SJSA1 (cell line): ENCODE data around the gene ADGRL1. TPM values are rescaled to one million over a fixed set of nuclear protein-coding genes. Genes with fewer than 3 reads are reported as not detected.
A peak's percentile ranks its signal among the peaks of the same experiment; 100 is the strongest.
"Not testable (repeated sequence)": the region's sequence is repeated elsewhere in the genome, so short reads cannot be mapped to it uniquely, and the experiment has no call there.

Experiments
- DNase-seq, 2 experiments: peaks; one replicate each; pipeline ENCODE4 v3.0.0-alpha.2; 2015 to 2020; ENCODE audit warnings: low spot score in 2 of 2, low read depth in 1 of 2
- H3K27ac ChIP-seq: fragments of 250-450 bp; sonication (Bioruptor Pico); 2 replicates; pipeline ENCODE4 v1.5.1; 2020; ENCODE audit warnings: mild to moderate bottlenecking, moderate library complexity
- H3K27me3 ChIP-seq: fragments of 250-450 bp; sonication (Bioruptor Pico); replicated peaks from 2 replicates; pipeline ENCODE4 v1.5.1; 2020; ENCODE audit warnings: mild to moderate bottlenecking, moderate library complexity
- H3K36me3 ChIP-seq: fragments of 250-450 bp; sonication (Bioruptor Pico); 2 replicates; pipeline ENCODE4 v1.5.1; 2020; ENCODE audit warnings: mild to moderate bottlenecking
- H3K4me1 ChIP-seq: fragments of 250-450 bp; sonication (Bioruptor Pico); replicated peaks from 2 replicates; pipeline ENCODE4 v1.6.1; 2021; ENCODE audit warnings: mild to moderate bottlenecking
- H3K4me3 ChIP-seq: fragments of 250-450 bp; sonication (Bioruptor Pico); 2 replicates; pipeline ENCODE4 v1.5.1; 2020; ENCODE audit warnings: mild to moderate bottlenecking
- H3K9me3 ChIP-seq: fragments of 250-450 bp; sonication (Bioruptor Pico); replicated peaks from 2 replicates; pipeline ENCODE4 v1.5.1; 2020; ENCODE audit warnings: mild to moderate bottlenecking
- total RNA-seq: library from RNA; depleted of rRNA; stranded (reverse); fragments of >200 nt; shearing (Covaris generic); gene quantifications from 2 replicates; pipeline ENCODE4 v1.2.3, GENCODE V29; 2014; rRNA removed

ADGRL1 gene
- 4.9 and 22.4 TPM in 2 replicates for total RNA-seq

DNA sequence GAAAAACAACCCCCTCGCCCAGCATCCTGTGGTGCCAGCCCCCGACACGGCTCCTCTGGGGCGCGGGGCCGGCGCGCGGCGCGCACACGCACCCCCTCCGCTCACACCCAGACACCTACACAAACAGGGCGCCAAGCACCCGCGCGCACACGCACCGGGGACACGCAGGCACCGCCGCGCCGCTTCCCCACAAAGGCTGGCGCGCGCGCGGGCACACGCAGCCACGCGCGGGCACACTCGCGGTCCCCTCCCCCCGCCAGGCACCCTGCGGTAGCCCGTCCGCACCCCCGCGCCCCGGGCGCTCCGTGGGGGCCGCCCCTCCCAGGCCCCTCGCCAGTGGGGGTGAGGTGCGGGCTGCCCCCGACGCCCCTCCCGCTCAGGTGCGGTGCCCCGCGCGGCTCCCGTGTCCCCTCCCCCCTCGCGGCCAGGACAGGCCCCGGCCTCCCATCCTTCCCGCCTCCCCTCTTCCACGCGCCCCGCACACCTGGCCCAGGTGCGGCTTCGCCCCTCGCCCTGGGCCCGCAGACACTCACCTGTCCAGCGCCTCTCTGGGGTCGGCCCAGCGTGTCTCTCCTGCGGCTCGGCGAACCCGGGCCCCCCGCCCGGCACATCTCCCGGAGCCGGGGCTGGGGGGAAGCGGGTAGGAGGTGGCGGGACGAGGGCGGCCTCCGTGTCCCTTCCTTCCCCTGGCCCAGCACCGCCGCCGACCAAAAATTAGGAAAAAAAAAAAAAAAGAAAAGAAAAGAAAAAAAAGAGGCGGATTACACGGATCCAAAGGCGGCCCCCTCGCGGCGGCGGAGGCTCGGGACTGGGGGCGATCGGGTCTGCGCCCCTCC is at the start of gene ADGRL1:
Gene ADGRL1, minus strand, starts transcription at position 718 of the 836 bp plus-strand sequence. CDS start 22,567 bp downstream, outside the sequence.
- DNase-seq, H3K4me1 ChIP-seq, H3K27me3 ChIP-seq, H3K9me3 ChIP-seq, H3K36me3 ChIP-seq, H3K27ac ChIP-seq: not testable (repeated sequence)
- H3K4me3 ChIP-seq: peak within 1 kb of the TSS; percentile 32

- not testable (repeated sequence) for H3K27me3 ChIP-seq, H3K9me3 ChIP-seq, H3K27ac ChIP-seq, DNase-seq, H3K36me3 ChIP-seq, H3K4me1 ChIP-seq, H3K4me3 ChIP-seq
Measured at GRCh38 chr19:14255316-14255715, 49.3 kb upstream of the ADGRL1 start.

DNA sequence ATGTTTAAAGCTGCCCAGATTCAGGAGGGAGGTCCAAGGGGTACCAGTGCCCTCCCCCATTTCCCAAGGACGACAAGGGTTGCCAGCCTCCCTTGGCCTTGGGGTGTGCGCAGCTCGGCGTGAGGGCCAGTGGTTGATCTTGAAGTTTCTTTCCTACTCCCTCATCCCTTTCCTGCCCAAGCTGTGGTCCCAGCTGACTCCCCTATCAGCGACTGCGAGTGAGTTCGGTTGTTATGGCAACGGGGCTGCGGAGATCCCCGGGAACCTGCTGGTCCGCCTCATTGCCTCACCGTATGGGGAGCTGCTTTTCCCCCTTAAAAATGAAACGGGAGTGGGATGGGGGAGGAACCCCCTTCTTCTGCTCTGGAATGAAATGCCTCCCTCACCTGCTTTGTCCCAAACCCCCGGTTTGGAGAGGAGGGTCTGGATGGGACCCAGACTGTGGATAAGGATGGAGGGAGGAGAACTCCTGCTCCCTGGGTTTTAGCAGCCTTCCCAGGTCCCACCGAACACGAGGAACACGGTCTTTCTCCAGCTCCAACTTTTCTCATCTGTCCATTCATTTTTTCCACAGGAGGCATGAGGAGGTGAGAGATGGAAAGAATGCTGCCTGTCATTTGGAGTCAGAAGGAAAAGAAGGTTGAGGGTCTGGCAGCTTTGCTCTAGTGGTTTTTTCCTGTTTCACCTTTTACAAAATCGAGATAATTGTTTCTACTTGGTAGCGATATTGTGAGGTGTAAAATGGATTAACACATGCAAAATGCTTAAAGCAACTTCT is 48.0 kb upstream of the ADGRL1 start:
- not testable (repeated sequence) for H3K36me3 ChIP-seq, H3K4me1 ChIP-seq, H3K9me3 ChIP-seq, DNase-seq, H3K27me3 ChIP-seq, H3K4me3 ChIP-seq, H3K27ac ChIP-seq

DNA sequence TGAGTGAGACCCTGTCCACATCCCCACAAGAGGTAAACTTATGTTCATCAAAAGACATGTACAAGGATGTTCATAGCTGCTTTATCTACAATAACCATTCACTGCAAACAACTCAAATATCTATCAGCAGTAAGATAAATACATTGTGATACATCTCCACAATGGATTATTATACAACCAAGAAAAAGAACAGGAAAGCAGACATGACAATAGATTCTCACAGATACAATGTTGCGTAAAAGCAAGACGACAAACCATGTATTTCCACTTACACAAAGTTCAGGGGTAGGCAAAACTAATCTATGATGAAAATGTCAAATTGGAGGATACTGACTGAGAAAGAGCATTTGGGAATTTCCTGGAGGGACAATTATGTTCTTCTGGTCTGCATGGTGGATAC is 46.2 kb upstream of the ADGRL1 start:
- H3K4me3 ChIP-seq, H3K27me3 ChIP-seq, H3K4me1 ChIP-seq, H3K27ac ChIP-seq, H3K36me3 ChIP-seq, H3K9me3 ChIP-seq, DNase-seq: not testable (repeated sequence)

DNA sequence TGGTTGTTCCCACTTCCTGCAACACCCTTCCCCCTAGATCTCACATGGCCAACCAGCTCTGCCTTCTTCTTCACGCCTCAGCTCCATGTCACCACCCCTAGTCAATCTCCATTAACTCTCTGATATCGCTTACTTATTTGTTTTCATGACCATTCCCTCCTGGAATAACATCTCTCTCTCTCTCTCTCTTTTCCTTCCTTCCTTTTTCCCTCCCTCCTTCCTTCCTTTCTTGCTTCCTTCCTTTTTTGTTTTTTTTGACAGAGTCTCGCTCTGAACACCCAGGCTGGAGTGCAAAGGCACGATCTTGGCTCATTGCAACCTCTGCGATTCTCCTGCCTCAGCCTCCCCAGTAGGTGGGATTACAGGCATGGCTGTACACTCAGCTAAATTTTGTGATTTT is 44.9 kb upstream of the ADGRL1 start:
- H3K27me3 ChIP-seq: no peaks in the 10 kb centered on the region
- H3K36me3 ChIP-seq: no peaks in the 10 kb centered on the region
- no peak overlapping the region for H3K4me3 ChIP-seq
- no peak for DNase-seq
- H3K9me3 ChIP-seq: no peaks in the 10 kb centered on the region
- H3K27ac ChIP-seq: no peak overlapping the region
- no peaks in the 10 kb centered on the region for H3K4me1 ChIP-seq

DNA sequence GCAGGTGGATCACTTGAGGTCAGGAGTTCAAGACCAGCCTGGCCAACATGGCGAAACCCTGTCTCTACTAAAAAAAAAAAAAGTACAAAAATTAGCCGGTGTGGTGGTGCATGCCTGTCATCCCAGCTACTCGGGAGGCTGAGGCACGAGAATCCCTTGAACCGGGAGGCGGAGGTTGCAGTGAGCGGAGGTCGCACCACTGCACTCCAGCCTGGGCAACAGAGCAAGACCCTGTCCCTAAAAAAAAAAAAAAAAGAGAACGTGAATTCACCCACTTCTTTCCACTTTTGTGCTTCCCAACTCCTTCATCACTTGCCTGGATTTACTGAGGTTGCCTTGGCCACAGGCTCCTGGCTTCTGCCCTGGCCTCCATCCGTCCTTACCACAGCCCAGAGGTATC is 44.3 kb upstream of the ADGRL1 start:
- not testable (repeated sequence) for H3K36me3 ChIP-seq, DNase-seq, H3K27me3 ChIP-seq

DNA sequence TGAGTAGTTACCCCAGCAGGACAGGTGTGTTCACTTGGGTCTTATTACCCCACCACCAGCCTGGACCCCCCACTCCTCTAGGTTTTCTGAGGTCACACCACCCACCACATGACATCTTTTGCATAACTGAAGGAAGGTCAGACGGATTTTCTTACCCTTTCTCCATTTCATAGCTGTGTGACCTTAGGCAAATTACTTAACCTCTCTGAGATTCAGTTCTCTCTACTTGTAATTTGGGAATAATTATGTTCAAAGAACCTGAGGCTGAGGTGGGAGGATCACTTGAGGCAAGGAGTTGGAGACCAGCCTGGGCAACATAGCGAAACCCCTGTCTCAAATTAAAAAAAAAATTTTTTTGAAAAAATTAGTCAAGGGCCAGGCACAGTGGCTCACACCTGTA is 43.9 kb upstream of the ADGRL1 start:
- not testable (repeated sequence) for H3K4me1 ChIP-seq, H3K27me3 ChIP-seq, H3K27ac ChIP-seq, H3K36me3 ChIP-seq, DNase-seq, H3K4me3 ChIP-seq, H3K9me3 ChIP-seq

More for the DNA sequence above, 44.3 kb upstream of the ADGRL1 start:
- not testable (repeated sequence) for H3K4me1 ChIP-seq, H3K4me3 ChIP-seq, H3K27ac ChIP-seq, H3K9me3 ChIP-seq

DNA sequence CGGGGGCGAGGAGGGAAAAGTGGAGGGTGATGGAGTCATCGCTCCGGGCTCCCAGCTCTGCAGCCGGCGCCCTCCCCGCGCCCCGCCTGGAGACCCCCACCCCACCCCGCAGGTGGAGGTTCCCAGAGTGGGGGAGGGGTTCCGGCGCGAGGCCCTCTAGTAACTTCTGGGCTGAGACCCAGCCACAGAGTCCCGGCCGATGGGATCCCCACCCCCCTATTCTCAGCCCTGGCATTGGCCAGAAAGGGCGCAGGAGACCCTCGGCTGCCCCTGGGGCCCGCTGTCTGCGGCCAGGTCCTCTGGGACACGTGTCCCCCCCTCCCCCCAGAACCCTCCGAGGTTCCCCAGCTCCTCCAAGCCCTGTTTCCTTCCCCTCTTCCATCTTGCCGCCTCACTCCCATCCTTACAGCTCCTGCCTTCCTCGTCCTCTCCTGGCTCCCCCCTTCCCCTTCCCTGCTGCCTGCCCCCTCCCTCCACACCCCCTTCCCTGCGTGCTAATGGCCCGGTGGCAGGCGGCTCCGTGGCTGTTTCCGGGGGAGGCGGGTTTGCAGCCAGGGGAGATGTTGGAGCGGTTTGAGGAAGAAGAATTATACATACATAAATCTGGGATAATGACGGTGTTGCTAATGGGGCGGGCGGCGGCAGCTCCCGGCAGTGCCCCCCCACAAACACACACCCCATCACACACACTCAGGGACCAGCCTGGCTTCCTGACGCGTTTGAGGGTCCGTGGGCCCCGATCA is 43.2 kb upstream of the ADGRL1 start:
- not testable (repeated sequence) for H3K9me3 ChIP-seq, H3K4me3 ChIP-seq, H3K4me1 ChIP-seq, H3K27ac ChIP-seq, DNase-seq, H3K27me3 ChIP-seq, H3K36me3 ChIP-seq

DNA sequence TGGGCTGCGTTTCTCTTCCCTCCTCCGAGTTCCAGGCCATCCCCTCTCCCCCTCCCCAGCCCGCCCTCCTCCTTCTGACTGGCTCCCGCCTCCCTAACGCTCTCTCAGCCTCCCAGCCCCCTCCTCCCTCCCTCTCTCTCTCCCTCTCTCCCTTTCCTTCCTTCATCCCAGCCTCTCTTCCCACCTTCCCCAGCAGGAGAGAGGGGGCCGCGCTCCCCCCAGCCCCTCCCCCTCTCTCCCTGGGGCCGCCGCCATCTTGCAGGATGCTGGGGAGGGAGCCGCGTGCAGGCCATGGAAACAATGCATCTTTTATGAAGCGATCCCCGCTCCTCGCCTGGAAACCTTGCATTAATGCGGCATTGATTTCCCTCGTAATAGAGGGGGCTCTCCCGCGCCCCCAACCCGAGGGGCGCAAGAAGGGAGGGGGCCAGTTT is 42.6 kb upstream of the ADGRL1 start:
- Histone ChIP-seq H3K4me3 (no peak overlapping the region), H3K27me3 (no peaks in the 10 kb centered on the region), H3K9me3 (no peaks in the 10 kb centered on the region), H3K36me3 (no peaks in the 10 kb centered on the region), H3K4me1 (no peaks in the 10 kb centered on the region), H3K27ac (no peak overlapping the region)
- DNase-seq: no peak

DNA sequence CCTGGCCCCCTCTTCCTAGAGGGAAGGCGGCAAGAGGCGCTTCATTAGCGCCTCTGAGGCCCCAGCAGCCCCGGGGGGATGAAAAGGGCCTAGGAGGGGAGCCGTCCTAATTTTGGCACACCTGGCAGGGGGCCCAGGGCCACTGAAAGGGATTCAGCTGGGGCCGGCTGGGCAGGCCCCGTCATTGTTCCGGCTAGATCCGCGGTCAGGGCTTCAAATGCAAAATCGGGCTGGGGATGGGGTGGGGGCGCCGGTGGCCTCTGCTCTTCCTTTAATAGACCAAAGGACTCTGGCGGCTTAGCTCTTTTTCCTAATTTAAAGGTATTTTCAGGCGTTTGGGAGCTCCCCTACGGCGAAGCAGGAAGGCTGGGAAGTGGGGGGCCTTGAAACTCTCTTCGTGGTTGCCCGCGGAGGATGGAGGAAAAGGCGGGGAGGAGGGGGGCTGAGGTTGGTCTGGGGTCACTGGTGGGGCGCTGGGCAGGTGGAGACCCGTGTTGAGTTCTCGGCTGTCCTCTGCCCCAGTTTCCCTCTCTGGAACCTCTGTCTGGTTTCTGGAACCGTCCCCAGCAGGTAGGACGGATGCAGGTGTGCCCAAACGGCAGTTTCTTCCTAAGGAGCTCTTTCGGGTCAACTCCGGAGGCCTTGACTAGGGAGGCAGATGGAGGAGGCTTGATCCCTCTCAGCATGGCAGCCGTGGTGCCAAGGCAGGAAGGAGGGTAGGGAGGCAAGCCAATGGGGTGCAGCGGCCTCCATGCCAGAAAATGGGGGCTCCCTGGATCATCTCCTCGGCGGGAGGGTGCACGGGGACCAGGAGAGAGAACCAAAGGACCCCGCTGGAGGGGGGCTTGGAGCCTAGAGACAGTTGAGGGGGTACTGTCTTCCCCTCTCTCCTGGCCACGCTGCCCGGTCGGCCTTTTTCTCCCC is 41.8 kb upstream of the ADGRL1 start:
- not testable (repeated sequence) for H3K9me3 ChIP-seq, H3K4me3 ChIP-seq, DNase-seq, H3K27me3 ChIP-seq, H3K4me1 ChIP-seq, H3K27ac ChIP-seq, H3K36me3 ChIP-seq

- not testable (repeated sequence) for DNase-seq, H3K4me3 ChIP-seq, H3K9me3 ChIP-seq, H3K27ac ChIP-seq, H3K27me3 ChIP-seq, H3K4me1 ChIP-seq, H3K36me3 ChIP-seq
Measured at GRCh38 chr19:14247205-14247547, 41.2 kb upstream of the ADGRL1 start.

DNA sequence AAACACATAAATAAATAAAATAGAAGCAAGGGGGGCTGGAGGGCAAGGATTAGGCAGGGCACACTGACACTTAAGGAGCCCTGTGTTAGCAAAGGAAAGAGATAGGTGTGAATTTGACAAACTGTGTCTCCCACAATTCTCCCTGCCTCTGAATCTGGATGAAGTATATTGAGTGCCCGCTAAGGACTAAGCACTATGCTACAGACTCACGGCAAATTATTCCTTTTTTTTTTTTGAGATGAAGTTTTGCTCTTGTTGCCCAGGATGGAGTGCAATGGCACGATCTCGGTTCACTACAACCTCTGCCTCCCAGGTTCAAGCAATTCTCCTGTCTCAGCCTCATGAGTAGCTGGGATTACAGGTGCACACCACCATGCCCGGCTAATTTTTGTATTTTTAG is 38.4 kb upstream of the ADGRL1 start:
- H3K27me3 ChIP-seq, H3K4me1 ChIP-seq, H3K4me3 ChIP-seq, H3K36me3 ChIP-seq, H3K27ac ChIP-seq, DNase-seq, H3K9me3 ChIP-seq: not testable (repeated sequence)

DNA sequence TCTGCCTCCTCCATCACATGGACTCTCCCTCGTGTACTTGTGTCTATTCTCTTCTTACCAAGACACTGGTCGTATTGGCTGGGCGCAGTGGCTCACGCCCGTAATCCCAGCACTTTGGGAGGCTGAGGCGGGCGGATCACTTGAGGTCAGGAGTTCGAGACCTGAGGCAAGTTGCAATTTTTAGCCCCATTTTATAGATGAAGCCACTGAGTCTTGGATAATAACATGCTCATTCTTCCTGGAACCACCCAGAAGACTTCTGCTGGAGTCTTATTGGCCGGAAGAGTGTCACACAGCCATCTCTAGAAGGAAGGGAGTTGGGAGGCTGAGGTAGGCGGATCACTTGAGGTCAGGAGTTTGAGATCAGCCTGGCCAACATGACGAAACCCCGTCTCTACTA is 37.7 kb upstream of the ADGRL1 start:
- not testable (repeated sequence) for H3K4me1 ChIP-seq

More for the DNA sequence above, 37.7 kb upstream of the ADGRL1 start:
- H3K4me3 ChIP-seq, DNase-seq, H3K9me3 ChIP-seq, H3K27me3 ChIP-seq, H3K36me3 ChIP-seq, H3K27ac ChIP-seq: not testable (repeated sequence)
